Progenitor cell of endocrine pancreas (in vitro differentiated cells): ENCODE results near the gene SLC6A7. TPM values are rescaled to one million over a fixed set of nuclear protein-coding genes. Genes with fewer than 3 reads are reported as not detected.

Source experiments
- DNase-seq: peaks from one replicate; pipeline ENCODE4 v3.0.0; 2021; ENCODE audit warnings: low spot score; ENCODE audit not compliant: unreplicated experiment
- H3K27ac Mint-ChIP-seq: 2 replicates; pipeline ENCODE4 v1.8.0; 2021; ENCODE audit warnings: mild to moderate bottlenecking, moderate library complexity, mixed read lengths
- H3K27me3 Mint-ChIP-seq: 2 replicates; pipeline ENCODE4 v1.8.0; 2021; ENCODE audit warnings: mixed read lengths
- H3K36me3 Mint-ChIP-seq: 2 replicates; pipeline ENCODE4 v1.8.0; 2022; ENCODE audit warnings: mixed read lengths; ENCODE audit not compliant: insufficient read depth
- H3K4me1 Mint-ChIP-seq: 2 replicates; pipeline ENCODE4 v1.8.0; 2021; ENCODE audit warnings: low read depth, mixed read lengths
- H3K4me3 Mint-ChIP-seq: 2 replicates; pipeline ENCODE4 v1.8.0; 2021; ENCODE audit warnings: low read depth, mild to moderate bottlenecking, moderate library complexity, mixed read lengths
- H3K9me3 Mint-ChIP-seq: 2 replicates; pipeline ENCODE4 v1.8.0; 2021; ENCODE audit warnings: low read depth, mixed read lengths
- CTCF ChIP-seq: fragments of 200-600 bp; sonication (generic); IDR thresholded peaks from one replicate; pipeline ENCODE4 v1.5.0; 2021; ENCODE audit warnings: antibody characterized with exemption, mild to moderate bottlenecking; ENCODE audit not compliant: unreplicated experiment
- total RNA-seq: library from RNA; stranded (reverse); gene quantifications from 2 replicates; pipeline ENCODE4 v1.2.1, GENCODE V29; 2021

Gene SLC6A7
- total RNA-seq, 1 donor from 2014 or later: not detected

- Mint-ChIP-seq H3K27me3 (peaks cover 46% of the 10 kb centered on the region), H3K9me3 (no peaks in the 10 kb centered on the region)
These were observed 25.5 kb upstream of the SLC6A7 start for GRCh38 chr5:150164211-150164980.

DNA sequence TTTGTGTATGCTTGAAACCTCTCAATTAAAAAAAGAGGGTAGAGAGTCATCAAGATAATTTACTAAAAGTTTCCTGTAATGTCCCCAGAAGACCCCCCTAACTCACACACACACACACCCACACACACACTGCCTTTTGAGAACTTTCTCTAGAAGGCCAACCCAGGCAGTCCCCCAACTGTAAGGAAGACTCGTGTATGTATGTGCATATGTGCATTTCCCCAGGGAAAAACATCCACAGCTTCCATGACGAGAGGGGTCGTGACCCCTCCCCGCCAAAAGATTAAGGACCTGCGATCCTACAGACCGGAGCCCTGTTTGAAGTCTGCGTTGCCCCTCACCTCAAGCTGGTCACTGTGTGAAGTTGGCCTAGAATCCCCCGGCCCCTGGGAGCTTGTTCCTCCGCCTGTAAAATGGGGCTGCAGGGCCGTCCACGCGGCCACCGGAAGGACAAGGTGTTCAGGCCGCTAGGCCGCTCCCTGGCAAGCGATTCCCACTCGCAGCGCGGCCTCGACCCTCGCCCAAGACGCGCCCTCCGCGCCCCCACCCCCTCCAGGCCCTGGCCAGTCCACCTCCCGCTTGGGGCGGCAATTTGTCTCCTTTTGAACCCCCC, 23.7 kb upstream of the SLC6A7 start:
- H3K36me3 Mint-ChIP-seq: peaks cover 2% of the 10 kb centered on the region
- H3K27ac Mint-ChIP-seq: no peak overlapping the region
- H3K27me3 Mint-ChIP-seq: peaks cover 61% of the 10 kb centered on the region
- no peaks in the 10 kb centered on the region for H3K9me3 Mint-ChIP-seq
- peaks cover 10% of the 10 kb centered on the region for H3K4me1 Mint-ChIP-seq
- no peak for DNase-seq
- no peak overlapping the region for H3K4me3 Mint-ChIP-seq
- TF ChIP-seq CTCF: no peak

More at GRCh38 chr5:150164211-150164980, 25.5 kb upstream of the SLC6A7 start:
- Mint-ChIP-seq H3K4me3 (no peak overlapping the region), H3K4me1 (peaks cover 11% of the 10 kb centered on the region), H3K36me3 (peaks cover 2% of the 10 kb centered on the region), H3K27ac (no peak overlapping the region)
- no peak for DNase-seq
- TF ChIP-seq CTCF: no peak

DNA sequence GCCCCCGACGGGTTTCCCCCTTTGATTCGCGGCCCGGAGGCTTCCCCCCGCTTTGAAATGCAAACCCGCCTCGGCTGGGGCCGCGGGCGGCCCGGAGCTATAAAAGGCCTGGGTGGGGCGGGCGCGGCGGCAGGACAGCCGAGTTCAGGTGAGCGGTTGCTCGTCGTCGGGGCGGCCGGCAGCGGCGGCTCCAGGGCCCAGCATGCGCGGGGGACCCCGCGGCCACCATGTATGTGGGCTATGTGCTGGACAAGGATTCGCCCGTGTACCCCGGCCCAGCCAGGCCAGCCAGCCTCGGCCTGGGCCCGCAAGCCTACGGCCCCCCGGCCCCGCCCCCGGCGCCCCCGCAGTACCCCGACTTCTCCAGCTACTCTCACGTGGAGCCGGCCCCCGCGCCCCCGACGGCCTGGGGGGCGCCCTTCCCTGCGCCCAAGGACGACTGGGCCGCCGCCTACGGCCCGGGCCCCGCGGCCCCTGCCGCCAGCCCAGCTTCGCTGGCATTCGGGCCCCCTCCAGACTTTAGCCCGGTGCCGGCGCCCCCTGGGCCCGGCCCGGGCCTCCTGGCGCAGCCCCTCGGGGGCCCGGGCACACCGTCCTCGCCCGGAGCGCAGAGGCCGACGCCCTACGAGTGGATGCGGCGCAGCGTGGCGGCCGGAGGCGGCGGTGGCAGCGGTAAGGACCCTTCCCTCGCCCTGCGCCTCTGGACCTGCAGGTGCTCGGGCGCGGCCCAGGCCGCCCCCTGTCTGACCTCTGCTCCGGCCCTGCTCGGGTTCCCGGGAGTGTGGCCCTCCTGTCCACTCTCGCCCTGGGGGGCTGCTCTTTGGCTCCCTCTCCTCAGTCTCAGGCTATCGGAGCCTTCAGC, 23.0 kb upstream of the SLC6A7 start, which contains the start of gene CDX1:
Gene CDX1, plus strand, starts transcription at position 129 of the 862 bp plus-strand sequence. Its CDS starts 99 bp downstream, at position 228.
- H3K27ac Mint-ChIP-seq: no peak within 1 kb of the TSS
- H3K9me3 Mint-ChIP-seq: no peaks in the 10 kb centered on the region
- H3K27me3 Mint-ChIP-seq: peaks cover 63% of the 10 kb centered on the region
- no peak for DNase-seq
- no peak within 1 kb of the TSS for H3K4me3 Mint-ChIP-seq
- peaks cover 2% of the 10 kb centered on the region for H3K36me3 Mint-ChIP-seq
- H3K4me1 Mint-ChIP-seq: peaks cover 6% of the 10 kb centered on the region
- no peak for TF ChIP-seq CTCF

- Mint-ChIP-seq H3K9me3 (no peaks in the 10 kb centered on the region), H3K27ac (no peak overlapping the region), H3K4me1 (peaks cover 6% of the 10 kb centered on the region), H3K4me3 (no peak overlapping the region), H3K36me3 (peaks cover 2% of the 10 kb centered on the region), H3K27me3 (peaks cover 68% of the 10 kb centered on the region)
- TF ChIP-seq CTCF: no peak
- DNase-seq: no peak
These were observed 22.4 kb upstream of the SLC6A7 start for GRCh38 chr5:150167512-150167850.

DNA sequence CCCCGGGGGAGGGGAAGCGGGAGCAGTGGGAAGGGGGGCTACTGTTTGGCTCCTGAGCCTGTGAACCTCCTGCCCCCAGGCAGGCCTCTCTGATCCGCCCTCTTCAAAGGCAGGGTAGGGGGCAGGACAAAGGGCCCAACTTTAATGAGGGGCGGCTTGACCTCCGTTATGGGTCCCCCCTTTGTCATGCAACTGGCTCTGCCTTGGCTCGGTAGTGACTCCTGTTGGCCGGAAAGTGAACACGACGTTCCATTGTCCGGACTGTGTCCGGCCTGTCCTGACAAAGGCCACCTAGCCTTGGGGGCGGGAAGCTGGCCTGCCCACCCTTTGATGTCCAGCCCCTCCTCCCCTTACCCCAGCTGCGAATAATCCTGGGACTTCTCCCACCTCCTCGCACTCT, 22.0 kb upstream of the SLC6A7 start:
- Mint-ChIP-seq H3K4me3 (no peak overlapping the region), H3K36me3 (peaks cover 2% of the 10 kb centered on the region), H3K9me3 (no peaks in the 10 kb centered on the region), H3K27ac (no peak overlapping the region), H3K4me1 (peaks cover 6% of the 10 kb centered on the region), H3K27me3 (peaks cover 69% of the 10 kb centered on the region)
- DNase-seq: no peak
- peak; percentile 29 for TF ChIP-seq CTCF
